ENCODE measurements around the gene SH3RF3.

DNA sequence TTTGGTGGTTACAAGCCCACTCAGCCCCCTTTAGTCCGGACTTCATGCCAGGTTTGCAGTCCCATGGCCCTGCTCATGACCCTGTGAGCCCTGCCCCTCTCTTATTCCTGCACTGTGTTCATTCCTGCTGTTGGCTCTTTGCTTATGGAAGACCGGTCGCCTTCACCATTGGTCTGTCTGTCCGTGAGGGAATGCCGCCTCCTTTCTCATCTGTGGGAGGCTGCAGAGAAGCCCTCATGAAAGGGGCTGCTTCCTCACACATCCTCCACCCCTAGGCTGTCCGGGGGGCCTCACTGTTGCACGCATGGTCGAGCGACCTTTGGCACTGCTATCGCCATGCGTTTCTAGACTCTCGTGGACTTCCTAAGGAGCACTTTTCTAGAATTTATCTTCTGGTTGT, 16.3 kb downstream of the SH3RF3 start:
- TF ChIP-seq TCF7L2 (IDR thresholded peaks at IDR 0.05; ENCODE audit: low read depth, low read length) (no peak), EGR1 (conservative IDR thresholded peaks at IDR 0.05) (no peak), FOXK2 (conservative IDR thresholded peaks at IDR 0.05 in 1 of 2, IDR thresholded peaks at IDR 0.05 in 1 of 2; ENCODE audit: low read depth in 2 of 2) (no peak)
- TF ChIP-seq, protein P1, sequence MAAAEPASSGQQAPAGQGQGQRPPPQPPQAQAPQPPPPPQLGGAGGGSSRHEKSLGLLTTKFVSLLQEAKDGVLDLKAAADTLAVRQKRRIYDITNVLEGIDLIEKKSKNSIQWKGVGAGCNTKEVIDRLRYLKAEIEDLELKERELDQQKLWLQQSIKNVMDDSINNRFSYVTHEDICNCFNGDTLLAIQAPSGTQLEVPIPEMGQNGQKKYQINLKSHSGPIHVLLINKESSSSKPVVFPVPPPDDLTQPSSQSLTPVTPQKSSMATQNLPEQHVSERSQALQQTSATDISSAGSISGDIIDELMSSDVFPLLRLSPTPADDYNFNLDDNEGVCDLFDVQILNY (CRISPR knock-in tag; IDR thresholded peaks at IDR 0.05), result no peak
- TF ChIP-seq, protein P2, sequence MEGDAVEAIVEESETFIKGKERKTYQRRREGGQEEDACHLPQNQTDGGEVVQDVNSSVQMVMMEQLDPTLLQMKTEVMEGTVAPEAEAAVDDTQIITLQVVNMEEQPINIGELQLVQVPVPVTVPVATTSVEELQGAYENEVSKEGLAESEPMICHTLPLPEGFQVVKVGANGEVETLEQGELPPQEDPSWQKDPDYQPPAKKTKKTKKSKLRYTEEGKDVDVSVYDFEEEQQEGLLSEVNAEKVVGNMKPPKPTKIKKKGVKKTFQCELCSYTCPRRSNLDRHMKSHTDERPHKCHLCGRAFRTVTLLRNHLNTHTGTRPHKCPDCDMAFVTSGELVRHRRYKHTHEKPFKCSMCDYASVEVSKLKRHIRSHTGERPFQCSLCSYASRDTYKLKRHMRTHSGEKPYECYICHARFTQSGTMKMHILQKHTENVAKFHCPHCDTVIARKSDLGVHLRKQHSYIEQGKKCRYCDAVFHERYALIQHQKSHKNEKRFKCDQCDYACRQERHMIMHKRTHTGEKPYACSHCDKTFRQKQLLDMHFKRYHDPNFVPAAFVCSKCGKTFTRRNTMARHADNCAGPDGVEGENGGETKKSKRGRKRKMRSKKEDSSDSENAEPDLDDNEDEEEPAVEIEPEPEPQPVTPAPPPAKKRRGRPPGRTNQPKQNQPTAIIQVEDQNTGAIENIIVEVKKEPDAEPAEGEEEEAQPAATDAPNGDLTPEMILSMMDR (IDR thresholded peaks at IDR 0.05 in 2 of 3, conservative IDR thresholded peaks at IDR 0.05 in 1 of 3; ENCODE audit: insufficient read depth in 2 of 3, low read depth in 1 of 3, low read length in 3 of 3), result no peak
